ENCODE measurements around the gene SLC27A5. TPM values are rescaled to one million over a fixed set of nuclear protein-coding genes. Genes with fewer than 3 reads are reported as not detected.
"Not testable (repeated sequence)": the region's sequence is repeated elsewhere in the genome, so short reads cannot be mapped to it uniquely, and the experiment has no call there.

Gene SLC27A5
- polyA plus RNA-seq, 1 donor: 9.9 TPM

- DNase-seq: no peak
Observed at GRCh38 chr19:58498316-58499020, 13.3 kb downstream of the SLC27A5 start.

DNA sequence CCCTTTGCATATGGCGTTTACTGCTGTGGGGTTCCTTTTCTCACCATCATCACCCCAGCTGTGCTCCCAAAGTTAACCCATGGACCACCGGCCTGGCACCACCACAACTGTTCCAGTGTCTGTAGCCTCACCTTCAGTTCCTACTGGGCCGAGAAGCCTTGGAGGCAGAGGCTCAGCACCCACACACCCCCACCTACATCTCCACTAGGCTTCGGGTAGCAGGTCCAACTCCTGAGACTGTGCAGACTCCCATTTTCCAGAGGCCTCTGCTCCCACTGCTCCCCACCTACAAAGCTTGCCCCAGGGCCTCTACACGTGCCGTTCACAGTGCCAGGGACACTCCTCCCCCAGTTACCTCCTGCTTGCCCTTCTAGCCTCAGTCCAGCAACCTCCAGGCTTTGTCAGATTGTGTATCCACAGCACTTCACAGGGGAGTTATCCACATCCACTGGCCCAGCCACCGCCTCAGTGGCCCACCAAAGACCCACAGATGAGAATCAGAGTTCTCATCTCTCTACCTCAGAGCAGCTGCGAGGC is 14.1 kb downstream of the SLC27A5 start:
- DNase-seq: no peak

GRCh38 chr19:58492265-58492664 is 19.5 kb downstream of the SLC27A5 start:
- no peak for DNase-seq

DNA sequence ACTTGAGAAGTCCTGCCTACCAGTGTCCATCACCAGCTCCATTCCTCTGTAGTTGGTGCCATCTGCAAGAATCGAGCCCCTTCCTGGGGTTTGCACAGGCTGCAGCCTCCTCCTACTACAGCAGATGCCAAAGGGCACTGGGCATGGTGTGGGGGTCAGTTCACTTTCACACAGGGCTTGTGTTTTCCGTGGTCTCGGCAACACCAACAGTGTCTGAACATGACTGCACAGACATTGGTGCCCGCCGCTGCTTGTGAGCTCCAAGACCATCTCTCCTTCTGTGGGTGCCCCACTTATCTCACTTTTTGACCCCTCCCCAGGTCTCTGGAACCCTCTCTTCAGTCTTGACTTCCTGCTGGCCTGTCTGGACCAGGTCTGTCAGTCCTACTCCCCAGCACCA is 20.4 kb downstream of the SLC27A5 start:
- DNase-seq: no peak

GRCh38 chr19:58484349-58484748 is 27.4 kb downstream of the SLC27A5 start:
- not testable (repeated sequence) for DNase-seq

- no peak for DNase-seq
Observed at GRCh38 chr19:58483776-58484175, 28.0 kb downstream of the SLC27A5 start.

DNA sequence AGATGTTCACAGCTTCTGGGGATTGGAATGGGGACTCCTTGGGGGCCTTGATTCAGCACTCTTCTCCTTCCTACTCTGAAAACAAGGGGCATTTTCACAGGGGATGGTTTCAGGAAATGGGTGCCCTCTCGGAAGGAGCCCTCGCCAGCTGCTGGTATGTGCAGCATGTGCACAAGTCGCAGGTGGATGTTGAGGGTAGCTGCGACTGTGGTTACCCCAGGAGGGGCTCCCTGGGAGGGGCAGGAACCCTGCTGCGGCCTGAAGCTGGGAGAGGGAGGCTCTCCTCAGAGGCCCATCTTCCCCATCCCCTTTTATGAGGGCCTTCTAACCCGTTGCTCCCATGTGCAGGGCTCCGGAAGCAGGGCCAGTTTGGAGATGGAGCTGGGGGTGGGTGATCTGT is 29.4 kb downstream of the SLC27A5 start:
- DNase-seq: no peak

DNA sequence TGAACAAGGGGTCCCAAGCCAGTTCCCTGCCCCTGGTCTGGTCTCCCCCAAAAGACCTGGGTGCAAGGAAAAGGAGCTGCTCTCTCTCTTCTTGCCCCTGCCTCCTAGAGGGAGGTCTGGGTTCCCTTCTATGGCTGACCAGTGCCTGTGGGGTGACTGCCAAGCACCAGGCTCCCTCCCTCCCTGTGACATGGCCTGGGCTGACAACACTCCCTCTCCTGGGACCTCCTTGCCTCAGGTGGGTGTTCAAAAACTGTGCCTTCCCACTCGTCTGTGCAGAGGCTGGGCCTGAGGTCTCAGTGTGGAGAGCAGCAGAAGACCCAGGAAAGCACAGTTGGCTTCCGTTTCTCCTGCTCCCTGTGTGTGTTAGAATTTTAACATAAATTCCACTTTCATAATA is 31.0 kb downstream of the SLC27A5 start:
- no peak for DNase-seq

- no peak for DNase-seq
Observed at GRCh38 chr19:58480481-58480830, 31.3 kb downstream of the SLC27A5 start.

DNA sequence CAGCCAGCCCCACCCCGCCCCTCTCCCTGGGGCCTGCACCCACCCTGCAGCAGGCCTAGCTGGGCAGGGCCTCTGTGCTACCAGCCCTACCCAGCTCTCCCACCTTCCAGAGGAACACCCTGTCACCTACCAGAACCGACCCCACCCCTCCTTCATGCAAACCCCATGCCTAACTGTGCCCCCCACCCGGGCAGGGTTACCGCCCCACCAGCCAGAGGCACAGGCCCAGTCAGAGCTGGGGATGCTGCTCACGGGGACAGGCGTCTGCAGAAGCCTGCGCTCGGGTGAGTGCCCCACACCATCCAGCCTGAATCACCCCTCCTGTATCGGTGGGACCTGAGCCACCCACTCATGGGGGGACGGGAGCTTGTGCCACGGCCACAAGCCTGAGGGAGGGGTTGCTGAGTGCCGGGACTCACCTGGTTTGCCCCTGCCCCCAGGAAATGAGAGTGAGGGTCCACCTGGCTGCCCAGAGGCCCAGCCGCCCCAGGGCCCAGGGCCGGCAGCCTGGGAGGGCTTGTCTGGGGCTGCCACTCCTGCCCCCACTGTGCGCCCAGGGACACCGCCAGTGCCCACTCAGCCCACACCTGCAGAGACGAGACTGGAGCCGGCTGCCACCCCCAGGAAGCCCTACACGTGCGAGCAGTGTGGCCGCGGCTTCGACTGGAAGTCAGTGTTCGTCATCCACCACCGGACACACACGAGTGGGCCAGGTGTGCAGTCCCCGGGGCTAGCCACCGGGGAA is 31.9 kb downstream of the SLC27A5 start:
- no peak for DNase-seq

DNA sequence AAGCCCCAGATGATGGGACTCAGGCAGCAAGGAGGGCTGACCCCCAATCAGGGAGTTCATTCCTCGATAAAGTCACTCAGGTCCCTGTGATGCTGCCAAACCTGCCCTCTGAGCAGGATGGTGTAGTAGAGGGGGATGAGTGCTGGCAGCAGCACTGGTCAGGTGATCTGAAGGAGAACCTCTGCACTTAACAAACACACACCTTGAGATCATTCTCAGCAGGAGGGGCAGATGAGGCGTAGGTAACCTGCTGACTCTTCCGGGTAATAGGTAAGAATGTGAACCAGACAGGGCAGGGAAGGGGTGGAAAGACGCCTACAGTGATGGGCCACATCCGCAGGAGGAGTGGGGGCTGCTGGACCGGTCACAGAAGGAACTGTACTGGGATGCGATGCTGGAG is 32.5 kb downstream of the SLC27A5 start:
- no peak for DNase-seq

DNA sequence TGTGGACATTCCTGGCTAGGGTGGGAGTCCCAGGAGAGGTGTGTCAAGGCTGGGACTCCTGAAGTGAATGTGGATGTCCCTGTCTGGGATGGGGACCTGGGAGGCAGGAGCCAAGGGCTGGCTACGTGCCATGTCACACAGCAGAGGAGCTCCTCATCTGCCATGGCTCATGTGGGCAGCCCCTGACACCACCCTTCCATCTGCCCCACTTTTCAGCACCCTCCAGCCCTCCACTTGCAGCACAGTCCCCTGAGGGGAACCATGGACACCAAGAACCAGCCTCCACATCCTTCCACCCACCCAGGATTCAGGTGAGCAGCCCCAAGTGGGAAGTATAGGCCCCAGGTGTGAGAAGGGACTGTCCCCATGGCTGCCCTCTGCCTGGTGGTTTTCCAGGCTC is 33.9 kb downstream of the SLC27A5 start:
- no peak for DNase-seq

DNA sequence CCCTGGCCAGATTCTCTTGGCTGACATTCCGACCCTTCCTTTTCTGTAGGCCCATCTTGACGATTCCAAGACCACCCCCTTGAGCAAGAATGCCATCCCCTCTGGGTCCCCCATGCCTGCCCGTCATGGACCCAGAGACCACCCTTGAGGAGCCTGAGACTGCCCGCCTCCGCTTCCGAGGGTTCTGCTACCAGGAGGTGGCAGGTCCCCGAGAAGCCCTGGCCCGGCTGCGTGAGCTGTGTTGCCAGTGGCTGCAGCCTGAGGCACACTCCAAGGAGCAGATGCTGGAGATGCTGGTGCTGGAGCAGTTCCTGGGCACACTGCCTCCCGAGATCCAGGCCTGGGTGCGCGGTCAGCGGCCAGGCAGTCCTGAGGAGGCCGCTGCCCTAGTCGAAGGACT is 34.7 kb downstream of the SLC27A5 start:
- no peak for DNase-seq

GRCh38 chr19:58476498-58477015 is 35.2 kb downstream of the SLC27A5 start:
- no peak for DNase-seq

- peak; percentile 97 for DNase-seq
Observed at GRCh38 chr19:58475714-58476497, 35.9 kb downstream of the SLC27A5 start, which contains the start of gene ZNF446. Gene ZNF446, plus strand, starts transcription at chr19:58476352. Its CDS starts 867 bp downstream, at chr19:58477219.

- no peak for DNase-seq
Observed at GRCh38 chr19:58474997-58475713, 36.6 kb downstream of the SLC27A5 start.

DNA sequence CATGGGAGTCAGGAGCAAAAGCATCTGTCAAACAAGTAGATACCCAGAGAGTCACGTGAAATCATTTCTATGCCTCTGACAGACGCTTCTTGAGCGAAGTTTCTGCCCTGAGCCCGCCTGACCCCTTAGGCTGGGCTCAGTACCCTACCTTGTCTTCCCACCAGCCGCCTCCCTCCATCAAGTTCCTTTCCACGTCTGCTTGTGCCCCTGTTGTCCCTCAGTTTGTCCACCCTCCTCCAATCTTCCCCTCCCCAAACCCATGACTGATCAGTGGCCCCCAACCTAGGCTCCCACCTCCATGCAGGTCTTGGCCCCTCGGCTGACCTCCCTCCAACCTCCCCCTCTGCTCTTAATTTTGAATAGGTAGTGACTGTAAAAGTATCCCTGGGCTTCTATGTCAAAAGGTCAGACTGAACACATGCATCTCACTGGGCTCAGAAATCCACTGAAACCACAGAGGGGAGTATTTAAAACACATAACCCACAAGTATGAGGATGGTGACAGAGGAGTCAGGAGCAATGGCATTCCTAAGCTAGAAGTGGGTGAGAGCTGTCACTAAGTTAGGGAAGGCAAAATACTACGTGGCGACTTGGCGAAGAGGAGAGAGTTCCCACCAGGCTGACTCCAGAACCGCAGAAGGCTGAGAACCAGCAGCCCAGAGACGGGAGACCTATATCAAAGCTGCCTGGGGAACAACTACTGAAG is 37.3 kb downstream of the SLC27A5 start:
- no peak for DNase-seq

- DNase-seq: no peak
Observed at GRCh38 chr19:58473775-58474174, 38.0 kb downstream of the SLC27A5 start.

DNA sequence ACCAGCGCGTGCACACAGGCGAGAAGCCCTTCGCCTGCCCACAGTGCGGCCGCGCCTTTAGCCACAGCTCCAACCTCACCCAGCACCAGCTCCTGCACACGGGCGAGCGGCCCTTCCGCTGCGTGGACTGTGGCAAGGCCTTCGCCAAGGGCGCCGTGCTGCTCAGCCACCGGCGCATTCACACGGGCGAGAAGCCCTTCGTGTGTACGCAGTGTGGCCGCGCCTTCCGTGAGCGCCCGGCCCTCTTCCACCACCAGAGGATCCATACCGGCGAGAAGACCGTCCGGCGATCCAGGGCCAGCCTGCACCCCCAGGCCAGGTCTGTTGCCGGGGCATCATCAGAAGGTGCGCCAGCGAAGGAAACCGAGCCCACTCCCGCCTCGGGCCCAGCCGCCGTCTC is 40.1 kb downstream of the SLC27A5 start:
- no peak for DNase-seq

DNA sequence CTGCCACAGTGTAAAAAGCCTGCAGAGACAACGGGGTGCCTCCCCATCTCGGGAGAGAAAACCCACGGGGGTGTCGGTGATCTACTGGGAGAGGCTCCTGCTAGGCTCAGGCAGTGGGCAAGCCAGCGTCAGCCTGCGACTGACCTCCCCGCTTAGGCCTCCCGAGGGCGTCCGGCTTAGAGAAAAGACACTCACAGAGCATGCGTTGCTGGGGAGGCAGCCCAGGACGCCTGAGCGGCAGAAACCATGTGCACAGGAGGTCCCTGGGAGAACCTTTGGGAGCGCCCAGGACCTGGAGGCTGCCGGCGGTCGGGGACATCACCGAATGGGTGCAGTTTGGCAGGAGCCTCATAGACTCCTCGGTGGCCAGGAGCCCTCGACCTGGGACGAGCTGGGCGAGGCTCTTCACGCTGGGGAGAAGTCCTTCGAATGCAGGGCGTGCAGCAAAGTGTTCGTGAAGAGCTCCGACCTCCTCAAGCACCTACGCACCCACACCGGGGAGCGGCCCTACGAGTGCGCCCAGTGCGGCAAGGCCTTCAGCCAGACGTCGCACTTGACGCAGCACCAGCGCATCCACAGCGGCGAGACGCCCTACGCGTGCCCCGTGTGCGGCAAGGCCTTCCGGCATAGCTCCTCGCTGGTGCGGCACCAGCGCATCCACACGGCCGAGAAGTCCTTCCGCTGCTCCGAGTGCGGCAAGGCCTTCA is 40.8 kb downstream of the SLC27A5 start:
- not testable (repeated sequence) for DNase-seq
